Measurements from ENCODE around the gene CHAMP1.
"Not testable (repeated sequence)": the region's sequence is repeated elsewhere in the genome, so short reads cannot be mapped to it uniquely, and the experiment has no call there.

CHAMP1 gene

GRCh38 chr13:114353382-114353781 lies 39.1 kb downstream of the CHAMP1 start:
- not testable (repeated sequence) for H2AK5ac ChIP-seq (ENCODE audit: low read length); H3K79me2 ChIP-seq (ENCODE audit: control insufficient read depth, insufficient read depth, low read length); H3K23ac ChIP-seq (ENCODE audit: low read length); H4K8ac ChIP-seq (ENCODE audit: low read depth, low read length); H3K36me3 ChIP-seq (ENCODE audit: control insufficient read depth, insufficient read depth, low read length); H3K18ac ChIP-seq (ENCODE audit: low read length); H3K4ac ChIP-seq (ENCODE audit: low read depth, low read length); H2BK15ac ChIP-seq (replicated peaks; ENCODE audit: low read depth); H2BK120ac ChIP-seq (ENCODE audit: low read depth, low read length); H3K4me3 ChIP-seq (ENCODE audit: low read length); H3K56ac ChIP-seq (ENCODE audit: low read length); H2BK5ac ChIP-seq (ENCODE audit: low read length); H3K27me3 ChIP-seq (ENCODE audit: insufficient read depth, low read length, poor library complexity); H3K27ac ChIP-seq (ENCODE audit: low read depth, low read length); H3K4me1 ChIP-seq (ENCODE audit: control insufficient read depth, low read depth, low read length); H3K79me1 ChIP-seq (ENCODE audit: low read length); H3K9ac ChIP-seq (ENCODE audit: low read length); DNase-seq; H3K4me2 ChIP-seq (ENCODE audit: low read length); H4K5ac ChIP-seq (ENCODE audit: low read length)
- WGBS (ENCODE audit: extremely low coverage, insufficient coverage, low lambda C conversion rate) = no CpG with 5 or more reads among the region's 38 CpGs

Small RNA genes within 50 kb of the gene (small RNA-seq; reads per million reads assigned to genes)
- gene MIR4502 (ENCODE audit: insufficient read depth) = 0.54 reads per million

All from mesendoderm (in vitro differentiated cells).